Fibroblast of lung (primary cell): ENCODE data around the gene TMPO. TPM values are rescaled to one million over a fixed set of nuclear protein-coding genes. Genes with fewer than 3 reads are reported as not detected.
A peak's percentile ranks its signal among the peaks of the same experiment; 100 is the strongest.

Experiments used
- DNase-seq, 2 donors: peaks; one replicate each; pipeline versions ENCODE4 v3.0.0 to v3.0.0-alpha.2; 2010; ENCODE audit warnings: low read depth in 2 of 2
- H2AFZ ChIP-seq: 2 replicates; pipeline ENCODE4 v1.5.1; 2012; ENCODE audit warnings: low read length, control low read depth, inconsistent platforms
- H3K27ac ChIP-seq: 2 replicates; pipeline ENCODE4 v1.5.1; 2011; ENCODE audit warnings: low read length, control low read depth; ENCODE audit not compliant: insufficient read depth
- H3K27me3 ChIP-seq: 2 replicates; pipeline ENCODE4 v1.5.1; 2011; ENCODE audit warnings: mild to moderate bottlenecking, low read length; ENCODE audit not compliant: control insufficient read depth, insufficient read depth
- H3K36me3 ChIP-seq: 2 replicates; pipeline ENCODE4 v1.5.1; 2011; ENCODE audit warnings: low read length; ENCODE audit not compliant: control insufficient read depth, insufficient read depth
- H3K4me1 ChIP-seq: 2 replicates; pipeline ENCODE4 v1.5.1; 2011; ENCODE audit warnings: low read length; ENCODE audit not compliant: control insufficient read depth, insufficient read depth; ENCODE audit errors: extremely low read depth
- H3K4me2 ChIP-seq: 2 replicates; pipeline ENCODE4 v1.5.1; 2011; ENCODE audit warnings: low read length, control low read depth; ENCODE audit not compliant: insufficient read depth; ENCODE audit errors: extremely low read depth
- H3K4me3 ChIP-seq, 4 experiments: fragments of 200-600 bp in 1 of 4; sonication (generic) in 1 of 4; replicated peaks in 1 of 4; 2 replicates each; pipeline ENCODE4 v1.5.1; 2011 to 2016; ENCODE audit warnings: low read length in 4 of 4, low read depth in 3 of 4, mild to moderate bottlenecking in 3 of 4, control low read depth in 2 of 4, inconsistent platforms in 1 of 4, mixed read lengths in 1 of 4; ENCODE audit not compliant: insufficient read depth in 1 of 4; ENCODE audit errors: control extremely low read depth in 1 of 4
- H3K79me2 ChIP-seq: 2 replicates; pipeline ENCODE4 v1.5.1; 2012; ENCODE audit warnings: mild to moderate bottlenecking, low read length, inconsistent platforms; ENCODE audit not compliant: control insufficient read depth, insufficient read depth
- H3K9ac ChIP-seq: 2 replicates; pipeline ENCODE4 v1.5.1; 2011; ENCODE audit warnings: mild to moderate bottlenecking, low read length, control low read depth; ENCODE audit not compliant: insufficient read depth
- H3K9me3 ChIP-seq: 2 replicates; pipeline ENCODE4 v1.5.1; 2012; ENCODE audit warnings: low read depth, low read length; ENCODE audit not compliant: control insufficient read depth, insufficient read depth
- H4K20me1 ChIP-seq: 2 replicates; pipeline ENCODE4 v1.5.1; 2011; ENCODE audit warnings: low read length; ENCODE audit not compliant: control insufficient read depth, insufficient read depth; ENCODE audit errors: extremely low read depth
- CTCF ChIP-seq, 2 donors: IDR thresholded peaks in 1 of 2; conservative IDR thresholded peaks in 1 of 2; 1 replicate in 1 of 2; 2 replicates in 1 of 2; pipeline ENCODE4 v1.5.1; 2011 to 2012; ENCODE audit warnings: low read length in 2 of 2, control low read depth in 1 of 2, inconsistent platforms in 1 of 2, low read depth in 1 of 2, mild to moderate bottlenecking in 1 of 2
- EZH2 ChIP-seq: IDR thresholded peaks from 2 replicates; pipeline ENCODE4 v1.5.1; 2012; ENCODE audit warnings: low read length, control low read depth, mild to moderate bottlenecking; ENCODE audit errors: missing control alignments
- polyA plus RNA-seq, 2 donors: library from polyadenylated mRNA; depleted of rRNA in 1 of 2; stranded (reverse) in 1 of 2; unstranded in 1 of 2; fragments of >200 nt; gene quantifications; 2 replicates each; pipeline ENCODE4 v1.2.1, GENCODE V29; 2011 to 2012; ENCODE audit warnings: missing spikeins in 1 of 2
- total RNA-seq: library from RNA; depleted of rRNA; stranded (reverse); fragments of >200 nt; gene quantifications from 2 replicates; pipeline ENCODE4 v1.2.1, GENCODE V29; 2014

The TMPO gene
- total and polyA plus RNA-seq, 2 donors (not counting 1 experiment from before 2014, with no cell fraction given), result 37.7 to 42.1 TPM

- Histone ChIP-seq H3K4me2 (no peak overlapping the region), H3K4me1 (no peaks in the 10 kb centered on the region), H3K36me3 (no peaks in the 10 kb centered on the region), H4K20me1 (no peaks in the 10 kb centered on the region), H3K27me3 (no peaks in the 10 kb centered on the region), H3K9ac (no peak overlapping the region), H3K4me3 (no peak overlapping the region), H2AFZ (no peak overlapping the region), H3K27ac (no peak overlapping the region), H3K9me3 (no peaks in the 10 kb centered on the region), H3K79me2 (peaks cover 16% of the 10 kb centered on the region)
- DNase-seq, result peak in 1 of 2 donors; percentile 49
- TF ChIP-seq CTCF (conservative IDR thresholded peaks at IDR 0.05 in 1 of 2, IDR thresholded peaks at IDR 0.05 in 1 of 2; ENCODE audit: low read depth in 1 of 2, low read length in 2 of 2) (no peak), EZH2 (no peak)
Measured at GRCh38 chr12:98533723-98534251, 18.4 kb downstream of the TMPO start.

DNA sequence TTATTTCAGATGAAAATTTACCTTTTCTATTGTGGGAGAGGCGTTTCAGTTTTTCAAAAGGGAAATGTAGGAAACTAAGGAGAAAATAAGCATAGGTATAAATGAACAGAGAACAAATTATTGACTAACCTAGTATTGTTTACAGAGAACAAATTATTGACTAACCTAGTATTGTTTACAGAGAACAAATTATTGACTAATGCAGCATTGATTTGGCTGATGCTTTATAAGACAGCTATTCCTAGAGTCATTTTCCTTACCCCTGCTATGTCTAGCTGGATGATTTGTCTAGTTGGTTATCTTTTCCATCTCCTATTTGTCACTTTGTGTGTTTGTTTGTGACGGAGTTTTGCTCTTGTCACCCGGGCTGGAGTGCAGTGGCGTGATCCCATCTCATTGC, 22.6 kb downstream of the TMPO start:
- H3K79me2 ChIP-seq, result peaks cover 7% of the 10 kb centered on the region
- no peak overlapping the region for H3K4me3 ChIP-seq
- no peak overlapping the region for H2AFZ ChIP-seq
- no peaks in the 10 kb centered on the region for H3K36me3 ChIP-seq
- H3K9ac ChIP-seq, result no peak overlapping the region
- no peaks in the 10 kb centered on the region for H3K4me1 ChIP-seq
- H3K9me3 ChIP-seq, result no peaks in the 10 kb centered on the region
- H3K27ac ChIP-seq, result no peak overlapping the region
- DNase-seq, result no peak
- TF ChIP-seq CTCF (conservative IDR thresholded peaks at IDR 0.05 in 1 of 2, IDR thresholded peaks at IDR 0.05 in 1 of 2; ENCODE audit: low read depth in 1 of 2, low read length in 2 of 2), result no peak
- no peak for TF ChIP-seq EZH2
- no peaks in the 10 kb centered on the region for H4K20me1 ChIP-seq
- no peaks in the 10 kb centered on the region for H3K27me3 ChIP-seq
- H3K4me2 ChIP-seq, result no peak overlapping the region

DNA sequence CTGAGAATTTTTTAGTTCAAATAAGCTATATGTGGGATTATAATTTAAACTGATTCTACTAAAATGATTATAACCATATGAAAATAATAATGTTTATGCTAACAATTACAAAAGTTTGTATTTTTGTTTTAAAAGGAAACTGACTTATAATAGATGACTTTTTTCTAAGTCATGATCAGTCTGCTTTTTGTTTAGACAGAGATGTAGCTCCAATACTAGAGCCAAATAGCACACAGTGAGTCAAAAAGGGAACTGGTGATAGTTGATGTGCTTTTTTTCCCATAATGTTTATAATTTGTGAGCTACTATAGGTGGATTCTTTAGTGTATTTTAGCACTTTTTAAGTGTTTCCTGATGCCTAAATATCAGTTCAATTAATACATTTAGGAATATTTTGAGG, 28.3 kb downstream of the TMPO start:
- Histone ChIP-seq H3K27me3 (no peaks in the 10 kb centered on the region), H3K36me3 (no peaks in the 10 kb centered on the region), H3K4me2 (no peak overlapping the region), H3K9ac (no peak overlapping the region), H3K4me3 (no peak overlapping the region), H2AFZ (no peak overlapping the region), H4K20me1 (no peaks in the 10 kb centered on the region), H3K79me2 (peaks cover 4% of the 10 kb centered on the region), H3K9me3 (no peaks in the 10 kb centered on the region), H3K4me1 (no peaks in the 10 kb centered on the region), H3K27ac (no peak overlapping the region)
- no peak for DNase-seq
- TF ChIP-seq EZH2, result no peak
- TF ChIP-seq CTCF (conservative IDR thresholded peaks at IDR 0.05 in 1 of 2, IDR thresholded peaks at IDR 0.05 in 1 of 2; ENCODE audit: low read depth in 1 of 2, low read length in 2 of 2), result no peak
